CD4-positive, alpha-beta memory T cell (primary cell): ENCODE data around the gene ZNF335. TPM values are rescaled to one million over a fixed set of nuclear protein-coding genes. Genes with fewer than 3 reads are reported as not detected.

Source experiments
- CTCF ChIA-PET: fragments of 350-600 bp; sonication (Branson Sonifier 250); formaldehyde crosslinking; loops from one replicate; lab custom pipeline; 2021; ENCODE audit warnings: inconsistent platforms; ENCODE audit not compliant: partially characterized antibody; lab: Charles Lee
- POLR2A ChIA-PET: fragments of 350-600 bp; sonication (Branson Sonifier 250); formaldehyde crosslinking; loops from one replicate; lab custom pipeline; 2021; ENCODE audit not compliant: partially characterized antibody; lab: Charles Lee
- DNase-seq, 5 donors: peaks; one replicate each; pipeline versions ENCODE4 v3.0.0 to v3.0.0-alpha.2; 2020 to 2022; ENCODE audit warnings: mixed read lengths in 1 of 5
- H3K27ac ChIP-seq: one replicate; pipeline ENCODE4 v1.7.0; 2013; ENCODE audit warnings: low read depth, low read length
- H3K27me3 ChIP-seq: 2 replicates; pipeline ENCODE4 v1.7.0; 2013; ENCODE audit warnings: mild to moderate bottlenecking, low read length, moderate library complexity; ENCODE audit not compliant: insufficient read depth
- H3K36me3 ChIP-seq: 2 replicates; pipeline ENCODE4 v1.7.0; 2013; ENCODE audit warnings: mild to moderate bottlenecking, low read length, moderate library complexity; ENCODE audit not compliant: insufficient read depth
- H3K4me1 ChIP-seq: 2 replicates; pipeline ENCODE4 v1.7.0; 2013; ENCODE audit warnings: mild to moderate bottlenecking, low read length, moderate library complexity; ENCODE audit not compliant: insufficient read depth
- H3K4me3 ChIP-seq, 2 donors: one replicate each; pipeline ENCODE4 v1.7.0; 2013; ENCODE audit warnings: low read length in 2 of 2, mild to moderate bottlenecking in 1 of 2
- H3K9me3 ChIP-seq, 2 donors: one replicate each; pipeline ENCODE4 v1.7.0; 2013; ENCODE audit warnings: low read length in 2 of 2, control low read depth in 1 of 2; ENCODE audit not compliant: control insufficient read depth in 1 of 2
- H3K27ac Mint-ChIP-seq, 7 donors: one replicate each; pipeline ENCODE4 v1.8.0; 2020 to 2021; ENCODE audit warnings: mixed read lengths in 7 of 7, mild to moderate bottlenecking in 6 of 7, inconsistent platforms in 3 of 7, moderate library complexity in 3 of 7
- H3K27me3 Mint-ChIP-seq, 2 donors: one replicate each; pipeline ENCODE4 v1.8.0; 2020 to 2021; ENCODE audit warnings: mixed read lengths in 2 of 2
- H3K36me3 Mint-ChIP-seq, 2 donors: one replicate each; pipeline ENCODE4 v1.8.0; 2020 to 2021; ENCODE audit warnings: mixed read lengths in 2 of 2, inconsistent platforms in 1 of 2, mild to moderate bottlenecking in 1 of 2
- H3K4me1 Mint-ChIP-seq, 4 donors: one replicate each; pipeline ENCODE4 v1.8.0; 2020 to 2021; ENCODE audit warnings: mixed read lengths in 4 of 4, mild to moderate bottlenecking in 1 of 4
- H3K4me3 Mint-ChIP-seq, 8 donors: one replicate each; pipeline ENCODE4 v1.8.0; 2020 to 2021; ENCODE audit warnings: mixed read lengths in 8 of 8, mild to moderate bottlenecking in 7 of 8, moderate library complexity in 6 of 8, inconsistent platforms in 3 of 8
- H3K9me3 Mint-ChIP-seq, 8 donors: one replicate each; pipeline ENCODE4 v1.8.0; 2020 to 2021; ENCODE audit warnings: mixed read lengths in 8 of 8, mild to moderate bottlenecking in 5 of 8, inconsistent platforms in 3 of 8, moderate library complexity in 1 of 8
- intact Hi-C: fragments of 100-400 bp; cut with micrococcal nuclease; formaldehyde crosslinking; loops from one replicate; pipeline ENCODE4 v1.15.1; 2023
- polyA plus RNA-seq, 2 donors: library from polyadenylated mRNA; unstranded; fragments of 300-500 nt; fragmentation: Illumina TruSeq; gene quantifications; one replicate each; pipeline ENCODE4 v1.2.3, GENCODE V29; 2021
- total RNA-seq, 2 experiments: library from RNA; stranded (reverse); gene quantifications; one replicate each; pipeline ENCODE4 v1.2.3, GENCODE V29; 2021

The ZNF335 gene
- total and polyA plus RNA-seq, 4 experiments from 2014 or later: 6.4 to 63.2 (median 39.5) TPM

DNA sequence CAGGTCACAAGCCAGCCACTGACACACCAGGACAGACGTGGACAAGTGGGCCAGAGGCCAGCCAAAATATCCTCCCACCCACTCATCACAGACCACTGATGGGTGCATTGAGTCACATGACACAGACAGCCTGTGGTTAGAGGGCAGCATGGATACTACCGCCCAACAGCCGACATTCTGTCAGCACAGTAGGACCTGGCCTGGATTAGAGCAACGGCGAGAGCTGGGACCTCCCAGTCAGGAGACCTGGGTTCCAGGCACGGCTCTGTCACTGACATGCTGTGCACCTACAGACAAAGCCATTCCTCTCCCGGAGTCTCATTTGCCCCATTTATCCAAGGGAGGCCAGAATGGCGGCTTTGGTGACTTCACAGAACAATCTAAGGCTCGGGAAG lies 8.0 kb downstream of the ZNF335 start:
- H3K9me3 Mint-ChIP-seq: no peaks in the 10 kb centered on the region
- Histone ChIP-seq H3K9me3 (no peaks in the 10 kb centered on the region), H3K27ac (no peak overlapping the region), H3K27me3 (no peaks in the 10 kb centered on the region), H3K4me3 (no peak overlapping the region), H3K36me3 (peaks cover 89% of the 10 kb centered on the region), H3K4me1 (peaks cover 5% of the 10 kb centered on the region)
- H3K27ac Mint-ChIP-seq: peak overlapping the region in 4 of 7 donors; percentile 25 to 86 (median 42)
- no peak for DNase-seq
- intact Hi-C loops: no loop called here
- CTCF ChIA-PET: interaction anchor here (0.6 to 5.7 kb wide), 3 partner anchors 25 to 165 kb away, joined by 3 to 54 read pairs (median 3); no protein-coding TSS in a partner anchor
- POLR2A ChIA-PET: interaction anchor here (1.2 to 7.7 kb wide), 4 partner anchors 8 to 37 kb away, joined by 3 to 58 read pairs (median 30); partner anchors contain the start of genes PCIF1 and ZNF335
- peaks cover 0 to 16% (median 4%) of the 10 kb centered on the region in 4 donors for H3K4me1 Mint-ChIP-seq
- H3K36me3 Mint-ChIP-seq: peaks cover 43 to 80% of the 10 kb centered on the region in 2 donors
- H3K4me3 Mint-ChIP-seq: no peak overlapping the region
- H3K27me3 Mint-ChIP-seq: no peaks in the 10 kb centered on the region

DNA sequence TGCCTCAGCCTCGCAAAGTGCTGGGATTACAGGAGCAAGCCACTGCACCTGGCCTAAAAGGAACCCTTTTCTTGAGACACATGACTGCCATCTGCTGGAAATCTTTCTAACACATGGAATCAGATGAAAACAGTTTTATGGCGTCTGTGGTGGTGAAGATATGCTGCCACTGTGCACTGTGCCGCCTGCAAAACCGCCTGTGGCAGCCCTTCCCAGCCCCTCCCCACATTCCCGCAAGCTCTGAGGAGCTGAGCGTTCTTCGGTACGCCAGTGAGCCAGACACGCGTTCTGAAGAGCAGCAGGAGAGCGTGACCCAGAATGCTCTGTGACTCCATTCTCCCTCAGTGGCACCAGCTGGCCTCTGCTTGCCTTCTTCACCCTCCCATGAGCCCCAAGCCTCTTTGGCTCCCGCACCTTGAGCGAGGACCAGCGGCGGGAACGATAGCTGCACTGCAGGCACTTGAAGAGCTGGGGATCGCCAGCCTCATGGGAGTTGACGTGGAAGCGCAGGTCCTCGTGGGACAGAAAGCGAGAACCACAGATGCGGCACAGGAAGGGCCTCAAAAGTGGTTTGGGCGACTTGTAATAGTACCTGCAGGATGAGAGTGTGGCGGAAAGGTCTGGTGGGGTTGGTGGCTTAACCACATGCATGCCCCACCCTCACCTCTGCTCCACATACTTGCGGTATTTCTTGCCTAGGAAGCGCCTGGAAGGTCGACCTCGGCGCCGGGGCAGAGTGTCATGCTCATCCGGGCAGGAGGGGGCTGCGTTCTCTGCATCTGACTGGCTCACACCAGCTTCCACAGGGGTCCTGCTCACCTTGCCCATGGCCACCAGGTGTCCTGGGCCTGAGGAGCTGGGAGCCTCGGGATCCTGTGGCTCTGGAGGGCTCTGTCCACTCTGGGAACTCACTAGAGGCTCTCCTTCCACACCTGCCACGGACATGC lies 8.7 kb downstream of the ZNF335 start:
- no peak overlapping the region for H3K4me3 ChIP-seq
- Mint-ChIP-seq H3K27ac (peak overlapping the region; percentile 53 to 87 (median 61)), H3K9me3 (no peaks in the 10 kb centered on the region), H3K4me3 (peak overlapping the region in 4 of 8 donors; percentile 56 to 64 (median 60)), H3K4me1 (peaks cover 0 to 11% (median 4%) of the 10 kb centered on the region in 4 donors), H3K27me3 (no peaks in the 10 kb centered on the region), H3K36me3 (peaks cover 49 to 80% of the 10 kb centered on the region in 2 donors)
- DNase-seq: peak in 4 of 5 donors; percentile 33 to 51 (median 36)
- peaks cover 89% of the 10 kb centered on the region for H3K36me3 ChIP-seq
- H3K27ac ChIP-seq: no peak overlapping the region
- ChIA-PET POLR2A (interaction anchor here (1.2 to 7.7 kb wide), 4 partner anchors 9 to 38 kb away, joined by 3 to 58 read pairs (median 30); partner anchors contain the start of genes PCIF1 and ZNF335), CTCF (interaction anchor here (0.6 to 5.7 kb wide), 9 partner anchors 10 to 192 kb away, joined by 3 to 54 read pairs (median 4); no protein-coding TSS in a partner anchor)
- H3K27me3 ChIP-seq: no peaks in the 10 kb centered on the region
- intact Hi-C loops: loop anchor here (1.0 kb wide), 2 partner anchors 139 to 164 kb away; no protein-coding TSS in a partner anchor
- no peaks in the 10 kb centered on the region for H3K9me3 ChIP-seq
- H3K4me1 ChIP-seq: no peaks in the 10 kb centered on the region

DNA sequence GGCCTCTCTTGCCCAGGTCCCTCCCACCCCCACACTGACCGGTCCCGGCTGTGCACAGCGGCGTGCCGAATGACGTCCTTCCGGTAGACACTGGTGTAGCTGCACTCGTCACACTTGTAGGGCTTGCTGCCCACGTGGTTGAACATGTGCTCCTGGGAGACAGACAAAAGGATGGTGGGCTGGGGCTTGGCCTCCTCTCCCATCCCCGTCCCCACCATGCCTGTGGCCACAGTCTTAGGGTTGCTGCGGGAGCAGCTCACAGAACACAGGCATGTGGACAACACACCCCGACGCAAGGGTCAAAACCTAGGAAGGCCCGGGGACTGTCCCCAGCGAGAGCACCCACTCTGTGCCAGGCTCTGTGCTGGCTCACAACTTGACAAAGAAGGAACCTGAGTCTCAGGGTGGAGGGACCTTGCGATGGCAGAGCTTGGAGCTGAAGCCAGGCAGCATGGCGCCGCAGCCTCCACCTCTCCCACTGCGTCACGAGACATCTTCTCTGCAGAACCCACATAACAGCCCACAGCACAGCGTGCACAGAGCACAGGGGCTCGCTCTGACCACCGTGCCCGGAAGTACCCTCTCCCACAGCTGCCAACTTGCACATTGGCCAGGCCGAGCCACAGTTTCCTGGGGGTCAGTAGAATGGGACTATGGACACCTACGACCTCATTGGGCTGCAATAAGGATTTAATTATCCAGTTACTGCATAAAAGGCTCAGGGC lies 9.8 kb downstream of the ZNF335 start:
- H3K36me3 Mint-ChIP-seq: peaks cover 51 to 81% of the 10 kb centered on the region in 2 donors

DNA sequence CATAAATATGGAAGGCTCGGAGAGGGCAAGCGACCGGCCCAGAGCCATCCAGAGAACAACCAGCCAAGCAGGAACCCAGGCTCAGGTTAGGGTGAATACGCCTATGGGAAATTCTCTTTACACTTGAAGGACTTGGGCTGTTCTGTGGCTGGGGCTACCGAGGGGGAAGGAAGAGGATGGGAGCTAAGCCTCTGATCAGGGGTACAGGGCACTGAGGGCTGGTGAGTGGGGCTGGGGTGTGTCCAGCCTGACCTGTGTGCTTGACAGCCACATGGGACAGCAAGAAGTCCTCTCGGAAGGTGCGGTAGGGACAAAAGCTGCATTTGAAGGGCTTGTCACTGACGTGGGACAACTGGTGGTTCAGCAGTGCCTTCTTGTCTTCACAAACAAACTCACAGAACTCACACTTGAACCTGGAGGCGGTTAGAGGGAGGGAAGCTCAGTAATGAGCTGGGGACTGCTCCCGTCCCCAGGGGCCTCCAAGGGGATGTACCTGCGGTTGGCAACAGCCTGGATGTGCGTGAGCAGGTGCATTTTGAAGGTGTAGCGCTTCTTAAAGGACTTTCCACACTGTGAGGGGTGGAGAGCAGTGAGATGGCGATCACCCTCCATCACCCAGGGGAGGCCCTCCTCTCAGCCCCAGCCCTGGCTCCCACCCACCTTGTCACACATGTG lies 11.9 kb downstream of the ZNF335 start:
- DNase-seq: no peak
- H3K4me1 Mint-ChIP-seq: peaks cover 0 to 10% (median 4%) of the 10 kb centered on the region in 4 donors
- H3K27ac Mint-ChIP-seq: peak overlapping the region in 2 of 7 donors; percentile 9 to 73
- Histone ChIP-seq H3K27ac (no peak overlapping the region), H3K27me3 (no peaks in the 10 kb centered on the region), H3K4me3 (no peak overlapping the region), H3K9me3 (no peaks in the 10 kb centered on the region), H3K36me3 (peaks cover 82% of the 10 kb centered on the region), H3K4me1 (no peaks in the 10 kb centered on the region)
- peaks cover 48 to 83% of the 10 kb centered on the region in 2 donors for H3K36me3 Mint-ChIP-seq
- ChIA-PET POLR2A (interaction anchor here (0.7 to 7.7 kb wide), 5 partner anchors 9 to 25 kb away, joined by 3 to 58 read pairs (median 8); partner anchors contain the start of gene ZNF335), CTCF (interaction anchor here (0.8 to 5.7 kb wide), 6 partner anchors 10 to 161 kb away, joined by 3 to 56 read pairs (median 5); partner anchors contain the start of genes CTSA, NEURL2 and ZNF335)
- no peaks in the 10 kb centered on the region for H3K9me3 Mint-ChIP-seq
- H3K27me3 Mint-ChIP-seq: no peaks in the 10 kb centered on the region
- intact Hi-C loops: no loop called here
- H3K4me3 Mint-ChIP-seq: no peak overlapping the region

More for the DNA sequence above, 9.8 kb downstream of the ZNF335 start:
- H3K4me3 Mint-ChIP-seq: no peak overlapping the region
- ChIA-PET CTCF (interaction anchor here (0.7 to 5.7 kb wide), 9 partner anchors 7 to 191 kb away, joined by 3 to 56 read pairs (median 4); partner anchors contain the start of gene ZNF335), POLR2A (interaction anchor here (1.4 to 7.7 kb wide), 5 partner anchors 7 to 27 kb away, joined by 5 to 58 read pairs (median 26); partner anchors contain the start of genes PCIF1 and ZNF335)
- no peaks in the 10 kb centered on the region for H3K9me3 Mint-ChIP-seq
- Histone ChIP-seq H3K4me3 (no peak overlapping the region), H3K36me3 (peaks cover 89% of the 10 kb centered on the region), H3K27me3 (no peaks in the 10 kb centered on the region), H3K9me3 (no peaks in the 10 kb centered on the region), H3K4me1 (no peaks in the 10 kb centered on the region), H3K27ac (no peak overlapping the region)
- DNase-seq: no peak
- no peaks in the 10 kb centered on the region for H3K27me3 Mint-ChIP-seq
- intact Hi-C loops: no loop called here
- peak overlapping the region in 1 of 7 donors; percentile 29 for H3K27ac Mint-ChIP-seq
- peaks cover 0 to 10% (median 4%) of the 10 kb centered on the region in 4 donors for H3K4me1 Mint-ChIP-seq

DNA sequence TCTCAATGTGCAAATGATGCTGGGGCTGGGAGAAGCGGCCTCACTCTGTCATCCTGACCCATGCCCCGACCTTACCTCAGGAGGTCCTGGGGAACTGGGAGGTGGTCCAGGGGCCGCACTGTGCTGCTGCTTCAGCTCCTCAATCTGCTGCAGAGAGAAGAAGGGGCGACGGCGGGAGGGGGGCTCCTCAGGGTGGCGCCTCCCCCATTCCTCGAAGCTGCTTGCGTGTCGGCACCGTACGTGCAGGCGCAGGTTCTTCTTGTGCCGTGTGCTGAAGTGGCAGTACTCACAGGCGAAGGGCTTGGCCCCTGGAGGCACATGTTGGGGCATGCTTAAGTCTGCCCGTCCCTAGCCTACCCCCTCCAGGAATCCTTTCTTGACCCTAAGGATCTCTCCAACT lies 12.9 kb downstream of the ZNF335 start:
- Mint-ChIP-seq H3K36me3 (peaks cover 51 to 82% of the 10 kb centered on the region in 2 donors), H3K27me3 (no peaks in the 10 kb centered on the region), H3K4me1 (peaks cover 0 to 10% (median 4%) of the 10 kb centered on the region in 4 donors), H3K27ac (no peak overlapping the region), H3K4me3 (no peak overlapping the region), H3K9me3 (no peaks in the 10 kb centered on the region)
- intact Hi-C loops: no loop called here
- Histone ChIP-seq H3K36me3 (peaks cover 75% of the 10 kb centered on the region), H3K4me1 (no peaks in the 10 kb centered on the region), H3K4me3 (no peak overlapping the region), H3K27me3 (no peaks in the 10 kb centered on the region), H3K27ac (no peak overlapping the region), H3K9me3 (no peaks in the 10 kb centered on the region)
- ChIA-PET POLR2A (interaction anchor here (0.7 to 7.7 kb wide), 4 partner anchors 12 to 25 kb away, joined by 3 to 58 read pairs (median 13); partner anchors contain the start of gene PCIF1), CTCF (interaction anchor here (1.0 to 5.7 kb wide), 3 partner anchors 10 to 160 kb away, joined by 3 to 56 read pairs (median 54); partner anchors contain the start of gene ZNF335)
- no peak for DNase-seq

DNA sequence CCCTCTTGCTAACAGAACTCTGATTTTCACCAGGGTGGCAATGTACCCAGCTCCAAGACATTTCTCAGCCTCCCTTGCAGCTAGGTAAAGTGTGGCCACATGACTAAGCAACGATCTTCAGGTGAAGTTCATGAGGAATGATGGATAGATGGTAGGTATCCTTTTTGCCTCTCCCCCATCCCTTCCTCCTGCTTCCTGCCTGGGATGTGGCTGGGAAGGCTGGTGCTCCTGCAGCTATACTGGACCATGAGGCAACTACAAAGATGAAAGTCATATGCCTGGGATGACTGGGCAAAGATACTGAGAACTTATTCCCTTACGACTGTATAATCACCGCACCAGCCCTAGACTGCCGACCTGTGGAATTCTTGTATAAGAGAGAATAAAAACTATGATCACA lies 13.4 kb downstream of the ZNF335 start:
- CTCF ChIA-PET: interaction anchor here (1.0 to 5.7 kb wide), 3 partner anchors 11 to 159 kb away, joined by 3 to 56 read pairs (median 54); partner anchors contain the start of gene ZNF335

More for the DNA sequence above, 13.4 kb downstream of the ZNF335 start:
- Histone ChIP-seq H3K9me3 (no peaks in the 10 kb centered on the region), H3K4me3 (no peak overlapping the region), H3K27me3 (no peaks in the 10 kb centered on the region), H3K4me1 (no peaks in the 10 kb centered on the region), H3K27ac (no peak overlapping the region), H3K36me3 (peaks cover 75% of the 10 kb centered on the region)
- peaks cover 0 to 7% (median 4%) of the 10 kb centered on the region in 4 donors for H3K4me1 Mint-ChIP-seq
- POLR2A ChIA-PET: interaction anchor here (1.1 to 7.7 kb wide), 4 partner anchors 11 to 24 kb away, joined by 4 to 58 read pairs (median 13); partner anchors contain the start of gene PCIF1
- H3K9me3 Mint-ChIP-seq: no peaks in the 10 kb centered on the region
- no peak for DNase-seq
- H3K4me3 Mint-ChIP-seq: no peak overlapping the region
- intact Hi-C loops: no loop called here
- peaks cover 51 to 79% of the 10 kb centered on the region in 2 donors for H3K36me3 Mint-ChIP-seq
- H3K27ac Mint-ChIP-seq: peak overlapping the region in 2 of 7 donors; percentile 3 to 13
- no peaks in the 10 kb centered on the region for H3K27me3 Mint-ChIP-seq
